G401 (cell line): ENCODE results near the gene ATG4A. TPM values are rescaled to one million over a fixed set of nuclear protein-coding genes. Genes with fewer than 3 reads are reported as not detected.

ENCODE experiments used
- DNase-seq: peaks from one replicate; pipeline ENCODE4 v3.0.0-alpha.2; 2015; ENCODE audit warnings: low spot score
- in situ Hi-C: cut with HindIII; loops from 2 replicates; pipeline ENCODE4 v1.10.0; 2016; ENCODE audit warnings: low sequenced_read_pairs, mixed read lengths
- total RNA-seq: library from RNA; depleted of rRNA; stranded (reverse); fragments of >200 nt; shearing (Covaris generic); gene quantifications from 2 replicates; pipeline ENCODE4 v1.2.3, GENCODE V29; 2014; rRNA removed

The ATG4A gene
- total RNA-seq, 1 experiment from 2014 or later = 12.7 TPM

DNA sequence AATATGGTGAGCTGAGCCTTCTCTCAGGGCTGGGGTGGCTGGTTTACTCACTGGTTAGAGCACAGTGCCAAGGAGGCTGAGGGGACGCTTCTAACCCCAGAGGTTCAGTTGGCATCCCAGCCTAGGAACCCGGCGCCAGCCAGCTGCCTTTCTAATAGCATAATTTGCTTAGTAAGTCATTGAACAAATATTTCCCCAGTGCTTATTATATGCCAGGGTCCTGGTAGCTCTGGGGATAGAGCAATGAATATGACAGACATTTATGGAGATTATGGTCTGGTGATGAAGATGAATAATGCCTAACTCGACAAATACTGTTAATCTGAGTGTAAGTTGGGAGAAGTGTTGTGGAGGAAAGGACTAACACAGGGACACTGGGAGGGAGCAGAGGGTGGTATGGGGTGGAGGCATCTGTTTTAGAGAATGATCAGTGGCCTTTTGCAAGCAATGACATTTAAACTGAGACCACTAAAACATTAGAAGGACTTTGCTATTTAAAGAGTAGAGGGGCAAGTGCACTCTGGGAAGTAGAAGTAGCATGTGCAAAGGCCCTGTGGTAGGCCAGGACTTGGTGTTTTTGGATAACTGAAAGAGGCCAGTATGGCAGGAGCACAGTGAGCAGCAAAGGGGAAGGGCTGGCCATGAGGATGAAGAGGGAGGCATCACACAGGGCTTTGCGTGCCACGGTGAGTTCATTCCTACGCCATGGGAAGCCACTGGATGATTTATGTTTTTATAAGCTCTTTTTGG lies 71.9 kb downstream of the ATG4A start:
- no peak for DNase-seq
- in situ Hi-C loops = no loop called here

DNA sequence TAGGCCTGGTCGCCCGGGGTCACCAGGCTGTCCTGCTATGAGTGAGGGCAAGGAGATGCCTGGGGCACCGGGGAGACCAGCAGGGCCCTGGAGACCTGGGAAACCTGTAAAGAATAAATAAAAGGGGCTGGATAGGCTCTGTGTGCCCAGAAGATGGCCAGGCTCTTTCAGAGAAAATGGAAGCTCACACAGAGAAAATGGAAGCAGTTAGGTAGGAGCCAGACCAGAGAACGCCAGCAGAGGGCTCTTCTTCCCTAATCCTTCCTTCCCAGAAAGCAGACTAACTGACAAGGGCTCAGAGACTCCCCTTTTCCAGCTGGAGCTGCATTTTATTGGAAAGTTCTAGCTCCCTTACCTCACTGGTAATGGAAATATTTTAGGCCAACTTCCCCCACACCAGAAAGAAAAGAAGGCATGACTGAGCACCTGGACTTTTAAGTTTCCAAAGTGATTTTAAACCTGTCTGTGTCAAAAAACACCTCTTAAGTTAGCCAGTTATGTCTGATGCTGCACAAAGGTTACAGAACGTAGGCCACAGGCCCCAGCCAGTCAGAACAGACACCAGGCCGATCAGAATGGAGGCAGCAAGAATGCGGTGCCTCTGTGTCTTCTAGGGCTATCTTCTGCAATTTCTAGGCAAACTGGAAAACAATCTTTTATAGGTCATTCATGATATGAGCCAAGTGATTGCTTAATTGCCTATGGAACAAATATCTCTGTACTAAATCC lies 74.0 kb downstream of the ATG4A start:
- peak; percentile 7 for DNase-seq
- in situ Hi-C loops = no loop called here

DNA sequence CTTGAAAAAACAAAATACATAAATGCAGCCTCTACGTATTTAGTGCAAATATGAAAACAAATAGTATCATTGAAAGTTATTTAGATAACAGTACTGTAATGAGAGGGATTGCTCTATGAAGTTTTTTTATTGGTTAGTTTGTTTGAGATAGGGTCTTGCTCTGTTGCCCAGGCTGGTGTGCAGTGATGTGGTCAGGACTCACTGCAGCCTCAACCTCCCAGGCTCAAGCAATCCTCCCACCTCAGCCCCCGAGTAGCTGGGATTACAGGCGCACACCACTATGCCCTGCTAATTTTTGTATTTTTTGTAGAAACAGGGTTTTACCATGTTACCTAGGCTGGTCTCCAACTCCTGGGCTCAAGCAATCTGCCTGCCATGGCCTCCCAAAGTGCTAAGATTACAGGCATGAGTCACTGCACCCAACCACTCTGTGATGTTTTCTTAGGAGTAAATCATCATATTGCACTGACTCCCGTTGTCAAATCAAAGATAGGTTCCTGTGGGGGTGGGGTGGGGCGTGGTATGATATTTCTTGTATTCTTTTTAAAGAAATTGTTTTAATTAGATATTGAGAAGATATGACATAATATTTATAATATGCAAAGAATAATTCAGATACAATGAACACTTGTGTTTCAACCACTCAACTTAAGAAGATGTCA lies 75.8 kb downstream of the ATG4A start:
- in situ Hi-C loops = no loop called here
- DNase-seq = no peak

DNA sequence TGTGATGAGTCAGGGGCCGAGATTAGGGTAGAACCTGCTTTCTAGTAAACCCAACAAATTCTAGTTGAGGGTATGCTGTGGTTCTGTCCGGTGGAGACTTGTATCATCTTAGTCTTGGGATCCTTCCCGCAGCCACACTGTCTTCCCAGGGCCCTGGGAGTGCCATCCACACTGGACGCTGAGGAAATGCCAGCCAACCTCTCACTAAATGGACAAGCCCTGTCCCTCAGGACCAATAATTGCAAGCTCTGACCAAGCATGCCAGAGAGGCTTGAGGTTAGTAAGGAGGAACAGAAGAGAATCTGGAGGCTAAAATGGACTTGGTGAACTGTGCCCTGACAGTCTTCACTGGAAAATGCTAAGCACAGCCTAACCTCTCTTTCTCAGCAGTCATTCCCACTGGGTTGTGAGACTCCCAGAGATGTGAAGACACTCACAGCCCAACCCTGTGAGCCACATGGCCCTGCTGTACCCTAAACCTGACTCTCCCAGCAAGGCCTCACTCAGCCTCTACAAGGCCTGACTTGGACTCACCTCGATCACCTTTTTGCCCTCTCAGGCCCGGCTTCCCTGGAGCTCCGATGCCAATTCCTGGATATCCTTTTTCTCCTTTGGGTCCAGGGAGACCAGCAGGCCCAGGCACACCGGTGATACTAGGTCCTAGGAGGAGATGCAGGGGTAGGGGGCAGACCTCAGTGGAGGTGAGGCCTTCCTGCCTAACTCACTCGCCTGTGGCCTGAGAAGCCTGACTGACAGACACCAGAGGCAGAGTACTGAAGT lies 77.6 kb downstream of the ATG4A start:
- DNase-seq = no peak
- in situ Hi-C loops = no loop called here

DNA sequence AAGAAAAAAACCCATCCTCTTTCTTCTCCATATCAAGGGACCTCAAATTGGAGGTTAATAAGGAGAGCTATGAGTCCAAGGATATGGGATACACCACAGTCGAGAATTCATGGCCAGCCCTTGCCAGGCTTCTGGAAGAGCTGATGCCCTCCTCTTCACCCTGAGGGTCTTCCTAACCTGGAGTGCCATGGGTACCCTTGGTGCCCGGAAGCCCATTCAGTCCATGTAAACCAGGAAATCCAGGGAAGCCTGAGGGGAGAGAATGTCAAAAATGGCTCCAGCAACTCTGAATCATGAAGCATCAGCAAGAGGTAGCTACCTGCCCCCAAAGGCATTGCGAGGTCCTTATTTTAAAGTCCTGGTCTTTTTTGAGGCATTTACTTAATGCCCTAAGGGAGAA lies 78.2 kb downstream of the ATG4A start:
- in situ Hi-C loops = no loop called here
- DNase-seq = no peak

DNA sequence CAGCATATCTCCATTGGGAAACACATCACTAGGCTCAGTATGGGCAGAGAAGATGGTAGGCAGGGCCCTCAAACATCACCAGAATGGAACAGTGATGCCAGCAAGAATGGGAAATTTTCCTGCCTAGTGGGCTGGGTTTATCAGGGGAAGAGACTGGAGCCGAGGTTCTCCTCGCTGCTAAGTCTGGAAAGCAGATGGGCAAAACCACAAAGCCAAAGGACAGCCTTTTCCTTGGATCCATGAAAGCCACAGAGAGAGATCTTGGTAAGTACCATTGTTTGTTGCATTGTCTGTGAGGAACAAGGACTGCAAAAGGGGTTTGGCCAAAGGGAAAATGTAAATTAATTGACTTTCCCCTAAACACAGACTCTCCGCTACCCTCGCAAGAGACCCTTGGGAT lies 80.1 kb downstream of the ATG4A start:
- in situ Hi-C loops = no loop called here

DNA sequence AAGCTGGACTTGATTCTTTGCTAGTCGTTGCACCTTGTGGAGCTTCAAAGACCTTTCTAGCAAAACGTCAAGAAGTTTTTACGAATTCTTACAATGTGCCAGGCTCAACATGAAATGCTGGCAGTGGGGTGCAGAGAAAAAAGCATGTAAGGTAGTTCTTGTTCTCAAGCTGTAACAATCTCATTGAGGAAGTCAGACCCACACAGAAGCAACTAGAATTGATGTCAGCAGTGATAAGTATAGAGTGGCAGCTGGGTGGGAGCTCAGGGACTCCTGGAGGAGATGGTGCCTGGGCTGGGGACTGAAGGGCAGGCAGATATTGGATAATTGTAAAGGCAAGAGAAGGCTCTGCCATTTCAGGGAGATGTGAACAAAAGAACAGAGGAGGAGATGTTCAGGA lies 82.3 kb downstream of the ATG4A start:
- no peak for DNase-seq

More for the DNA sequence above, 80.1 kb downstream of the ATG4A start:
- no peak for DNase-seq

DNA sequence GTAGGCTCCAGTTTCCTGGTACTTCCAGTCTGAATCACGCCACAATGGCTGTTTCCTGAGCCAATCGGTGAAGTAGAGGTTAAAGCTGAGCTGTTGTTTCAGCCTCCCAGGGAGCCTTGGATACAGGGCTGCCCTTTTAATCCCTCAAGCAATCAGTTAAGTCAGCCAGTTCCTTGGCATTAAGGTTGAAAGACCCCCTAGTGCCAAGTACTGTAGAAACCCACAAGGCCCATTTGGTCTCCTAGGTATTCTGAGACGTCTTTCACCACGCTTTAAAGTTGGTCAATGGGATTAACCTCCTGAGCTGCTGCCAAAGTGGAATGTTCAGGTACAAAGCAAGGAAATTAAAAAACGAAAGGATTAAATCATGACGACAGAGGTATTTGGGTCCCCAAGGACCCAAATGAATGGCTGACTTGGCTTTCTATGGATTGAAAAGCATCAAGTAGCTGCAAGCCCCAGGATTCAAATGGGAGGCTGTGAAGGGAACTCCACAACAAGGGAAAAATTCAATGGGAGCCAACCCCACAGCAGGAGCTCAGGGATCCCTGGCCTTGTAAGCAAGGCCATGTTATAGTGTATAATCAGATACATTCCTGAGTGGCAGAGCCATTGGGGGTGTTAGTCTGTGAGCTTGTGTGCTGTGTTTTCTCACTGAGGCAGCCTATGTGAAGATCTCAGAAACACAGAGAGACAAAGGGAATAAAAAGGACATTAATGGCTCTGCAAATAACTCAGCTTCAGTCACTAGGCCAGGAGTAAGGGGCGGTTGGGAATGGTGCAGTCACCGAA lies 86.0 kb downstream of the ATG4A start:
- DNase-seq = no peak
- in situ Hi-C loops = no loop called here

More for the DNA sequence above, 82.3 kb downstream of the ATG4A start:
- in situ Hi-C loops = no loop called here

DNA sequence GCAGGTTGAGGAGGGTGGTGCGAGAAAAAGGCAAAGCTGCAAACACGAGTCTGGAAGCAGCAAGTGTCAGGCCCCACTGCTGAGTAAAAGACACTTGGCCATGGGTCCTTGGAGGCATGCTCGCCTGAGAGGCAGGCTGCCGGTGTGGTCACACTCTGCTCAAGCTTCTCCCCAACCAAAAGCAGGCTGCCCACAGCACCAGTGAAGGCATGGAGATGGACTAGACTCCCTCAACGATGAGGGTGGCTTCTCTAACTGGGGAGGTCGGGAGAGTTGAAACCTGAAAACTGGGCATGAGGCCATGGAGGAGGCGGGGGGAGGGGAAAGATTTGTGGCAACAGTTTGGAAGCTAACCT lies 86.5 kb downstream of the ATG4A start:
- in situ Hi-C loops = no loop called here
- DNase-seq = no peak

DNA sequence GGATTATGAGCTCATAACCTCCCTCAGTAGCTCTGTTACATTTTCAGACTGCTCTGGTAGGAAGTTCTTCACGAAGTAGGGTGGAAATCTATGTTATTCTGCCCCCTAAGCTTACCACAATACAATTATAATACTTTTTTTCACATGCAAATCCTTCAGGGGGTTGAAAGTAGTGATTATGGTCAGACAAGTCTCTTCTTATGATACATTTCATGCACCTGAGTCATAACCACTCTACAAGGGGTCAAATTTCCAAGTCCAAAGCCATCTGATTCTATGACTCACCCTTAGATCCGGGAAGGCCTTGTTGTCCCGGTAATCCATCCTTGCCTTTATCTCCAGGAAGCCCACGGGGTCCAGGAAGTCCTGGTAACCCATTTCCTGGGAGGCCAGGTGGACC lies 95.2 kb downstream of the ATG4A start:
- DNase-seq = no peak
- in situ Hi-C loops = no loop called here

DNA sequence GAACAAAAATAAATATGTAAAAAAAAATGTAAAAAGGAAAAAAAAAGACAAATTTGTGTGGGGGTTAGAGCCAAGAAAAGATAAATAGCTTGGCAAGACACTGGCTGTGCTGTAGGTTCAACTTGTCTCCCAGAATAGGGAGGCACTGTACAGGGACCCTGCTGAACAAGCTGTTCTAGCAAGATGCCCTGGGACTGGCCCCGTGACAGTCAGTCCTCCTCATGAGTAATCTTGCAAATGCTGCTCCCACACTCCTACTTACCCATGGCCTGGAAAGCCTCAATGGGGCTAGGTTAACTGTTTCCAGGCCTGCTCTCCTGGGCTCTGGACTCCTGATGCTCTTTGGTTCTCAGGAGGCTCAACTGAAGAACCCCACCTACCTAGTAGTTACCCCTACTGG lies 106.8 kb downstream of the ATG4A start:
- in situ Hi-C loops = no loop called here

DNA sequence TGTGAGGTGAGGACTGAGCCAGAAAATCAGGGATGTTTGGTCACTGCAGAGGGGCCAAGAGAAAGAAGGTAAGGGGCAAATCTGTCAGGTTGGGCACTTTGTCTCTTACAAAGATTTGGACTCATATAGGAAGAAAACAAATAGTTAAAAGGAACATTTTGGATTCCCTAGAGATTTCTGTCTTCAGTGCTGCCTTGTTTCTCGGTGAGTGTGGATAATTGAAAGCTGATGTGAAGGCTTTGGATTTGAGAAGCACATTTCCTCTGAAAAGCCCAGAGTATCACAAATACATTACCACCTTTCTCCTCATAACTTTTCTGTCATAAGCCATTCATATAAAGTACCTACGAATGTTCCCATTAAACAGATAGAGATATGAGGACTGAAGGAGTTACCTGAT lies 107.5 kb downstream of the ATG4A start:
- in situ Hi-C loops = no loop called here
- no peak for DNase-seq

More for the DNA sequence above, 106.8 kb downstream of the ATG4A start:
- DNase-seq = no peak

DNA sequence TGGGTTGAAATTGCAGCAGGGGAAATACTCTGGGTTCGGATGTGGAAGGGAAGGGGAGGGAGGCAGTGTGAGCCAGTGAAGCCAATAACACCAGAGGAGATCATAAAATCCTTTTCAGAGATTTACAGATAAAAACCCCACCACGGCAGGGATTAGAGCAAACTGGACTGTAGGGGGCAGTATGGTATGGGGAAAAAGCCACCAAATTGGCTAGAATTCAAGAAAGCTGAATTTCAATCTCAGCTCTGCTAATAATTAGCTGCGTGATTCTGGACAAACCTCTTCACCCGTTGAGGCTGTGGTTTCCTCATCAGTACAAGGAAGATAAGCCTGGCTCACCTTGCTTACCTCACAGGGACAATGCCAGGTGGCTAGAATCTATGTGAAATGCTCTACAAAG lies 108.1 kb downstream of the ATG4A start:
- no peak for DNase-seq
- in situ Hi-C loops = no loop called here

DNA sequence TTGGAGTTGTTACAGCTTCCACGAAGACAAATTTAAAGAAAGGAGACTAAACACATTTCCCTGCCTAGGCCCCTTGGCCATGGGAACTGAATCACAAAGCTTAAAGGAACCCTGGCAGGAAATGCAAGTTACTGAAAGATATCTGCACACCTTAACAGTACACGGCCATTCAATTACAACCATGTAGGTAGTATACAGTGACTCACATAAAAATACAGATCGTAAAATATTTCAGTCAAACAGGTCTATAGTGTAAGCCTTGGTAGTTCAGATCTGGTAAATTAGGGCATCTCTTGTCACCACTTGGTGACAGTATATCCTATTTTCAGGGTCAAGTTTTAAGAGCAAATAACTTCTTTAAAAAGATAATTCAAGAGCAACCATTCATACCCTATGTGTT lies 112.0 kb downstream of the ATG4A start:
- in situ Hi-C loops = no loop called here
- no peak for DNase-seq

Other genes with a start within 250 kb of the ATG4A start
- gene TEX13B, start 109.4 kb upstream of the ATG4A start, total RNA-seq = not detected in 2 replicates
- not detected in 2 replicates for gene VSIG1, start 46.7 kb upstream of the ATG4A start, total RNA-seq
- 71.7 and 79.4 TPM in 2 replicates for gene PSMD10, start 236 bp upstream of the ATG4A start, total RNA-seq